ENCODE data around the gene TCEA2.
A peak's percentile ranks its signal among the peaks of the same experiment; 100 is the strongest.

The TCEA2 gene

DNA sequence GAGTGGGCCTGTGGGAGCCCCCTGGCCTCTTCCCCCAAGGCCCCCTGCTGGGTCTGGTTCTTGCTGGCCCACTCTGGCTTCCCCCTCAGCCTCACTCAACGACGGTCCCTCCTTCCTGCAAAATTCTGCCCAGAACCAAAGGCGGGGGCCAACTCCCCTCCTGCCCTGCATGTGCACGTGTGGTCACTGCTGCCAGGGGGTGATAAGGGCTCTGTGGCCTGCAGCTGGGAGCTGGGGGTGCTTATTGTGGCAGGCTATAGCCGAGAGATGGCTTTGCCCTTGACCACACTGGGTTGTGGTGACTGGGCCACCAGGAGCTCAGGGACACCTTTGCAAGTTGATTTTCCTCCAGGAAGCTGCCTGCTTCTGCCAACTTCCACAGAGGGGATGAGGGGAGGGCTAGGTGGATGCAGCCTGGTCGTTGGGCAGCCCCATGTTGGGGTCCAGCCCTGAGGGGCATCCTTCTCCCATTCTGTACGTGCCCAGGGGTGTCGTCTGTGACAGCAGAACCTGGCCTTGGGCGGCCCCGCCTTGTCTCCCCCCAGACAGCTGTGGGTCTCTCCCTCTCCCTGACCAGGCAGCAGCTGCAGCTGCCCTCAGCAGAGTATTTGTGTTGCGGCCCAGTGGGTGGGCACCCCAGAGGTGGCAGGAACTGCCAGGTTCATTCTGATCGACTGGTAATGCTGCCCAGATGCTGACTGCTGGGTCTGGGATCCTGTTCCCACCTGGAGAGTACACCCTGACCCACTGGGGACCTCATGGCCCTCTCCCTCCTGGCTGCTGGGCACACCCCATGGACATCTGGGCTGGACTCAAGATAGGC, 5.6 kb downstream of the TCEA2 start:
- peak; percentile 35 for DNase-seq (ENCODE audit: low read depth)
- no peak overlapping the region for H3K4me3 ChIP-seq (ENCODE audit: low read depth, low read length)
- TF ChIP-seq, protein P1, sequence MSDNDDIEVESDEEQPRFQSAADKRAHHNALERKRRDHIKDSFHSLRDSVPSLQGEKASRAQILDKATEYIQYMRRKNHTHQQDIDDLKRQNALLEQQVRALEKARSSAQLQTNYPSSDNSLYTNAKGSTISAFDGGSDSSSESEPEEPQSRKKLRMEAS (IDR thresholded peaks at IDR 0.05; ENCODE audit: low read depth, low read length), result no peak
- TF ChIP-seq MYC (IDR thresholded peaks at IDR 0.05; ENCODE audit: low read depth, low read length) (no peak), POLR2A (IDR thresholded peaks at IDR 0.05; ENCODE audit: extremely low read depth, insufficient read length) (no peak), CTCF (IDR thresholded peaks at IDR 0.05; ENCODE audit: low read depth, low read length) (no peak)

- DNase-seq (ENCODE audit: low read depth), result no peak
- no peak overlapping the region for H3K4me3 ChIP-seq (ENCODE audit: low read depth, low read length)
These were observed 6.2 kb downstream of the TCEA2 start for GRCh38 chr20:64069209-64069613.

DNA sequence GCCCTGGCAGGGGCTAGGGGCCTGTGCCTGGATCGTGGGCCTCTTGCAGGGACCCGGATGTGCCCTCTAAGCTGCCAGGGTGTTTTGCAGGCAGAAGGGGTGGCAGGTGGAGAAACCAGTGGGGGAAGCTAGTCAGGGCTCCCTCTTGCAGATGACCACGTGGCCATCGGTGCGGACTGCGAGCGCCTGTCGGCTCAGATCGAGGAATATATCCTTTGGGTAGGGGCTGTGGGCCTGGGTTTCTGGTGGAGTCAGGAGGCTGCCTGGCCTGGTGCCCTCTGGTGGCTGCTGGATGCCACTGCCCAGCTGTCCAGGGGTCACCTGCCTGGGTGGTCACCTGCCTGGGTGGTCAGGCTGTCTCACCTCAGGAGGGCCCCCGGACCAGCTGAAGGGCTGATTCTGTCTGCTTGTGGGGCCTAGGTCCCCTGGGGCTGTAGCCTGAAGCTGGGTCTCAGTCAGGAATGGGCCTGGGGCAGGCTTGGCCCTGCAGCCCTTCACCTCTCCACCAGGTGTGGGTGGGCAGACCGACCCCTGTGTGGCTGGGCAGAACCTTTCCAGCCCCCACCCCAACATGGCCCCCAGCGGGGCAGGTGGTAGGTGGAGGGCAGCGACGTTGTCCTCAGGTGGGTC, 6.7 kb downstream of the TCEA2 start:
- TF ChIP-seq POLR2A (IDR thresholded peaks at IDR 0.05; ENCODE audit: extremely low read depth, insufficient read length) (no peak), CTCF (IDR thresholded peaks at IDR 0.05; ENCODE audit: low read depth, low read length) (peak; percentile 93), MYC (IDR thresholded peaks at IDR 0.05; ENCODE audit: low read depth, low read length) (no peak)
- TF ChIP-seq, protein P1 (IDR thresholded peaks at IDR 0.05; ENCODE audit: low read depth, low read length), result peak; percentile 54
- H3K4me3 ChIP-seq (ENCODE audit: low read depth, low read length), result no peak overlapping the region
- peak; percentile 58 for DNase-seq (ENCODE audit: low read depth)

More at GRCh38 chr20:64069209-64069613, 6.2 kb downstream of the TCEA2 start:
- TF ChIP-seq POLR2A (IDR thresholded peaks at IDR 0.05; ENCODE audit: extremely low read depth, insufficient read length) (no peak), MYC (IDR thresholded peaks at IDR 0.05; ENCODE audit: low read depth, low read length) (no peak), CTCF (IDR thresholded peaks at IDR 0.05; ENCODE audit: low read depth, low read length) (no peak)
- TF ChIP-seq, protein P1 (IDR thresholded peaks at IDR 0.05; ENCODE audit: low read depth, low read length), result no peak

GRCh38 chr20:64070244-64070993, 7.4 kb downstream of the TCEA2 start:
- H3K4me3 ChIP-seq (ENCODE audit: low read depth, low read length), result no peak overlapping the region
- peak; percentile 36 for DNase-seq (ENCODE audit: low read depth)
- TF ChIP-seq CTCF (IDR thresholded peaks at IDR 0.05; ENCODE audit: low read depth, low read length) (no peak), POLR2A (IDR thresholded peaks at IDR 0.05; ENCODE audit: extremely low read depth, insufficient read length) (no peak), MYC (IDR thresholded peaks at IDR 0.05; ENCODE audit: low read depth, low read length) (no peak)
- TF ChIP-seq, protein P1 (IDR thresholded peaks at IDR 0.05; ENCODE audit: low read depth, low read length), result no peak
